Measurements from ENCODE around the gene URI1.
A peak's percentile ranks its signal among the peaks of the same experiment; 100 is the strongest.
"Not testable (repeated sequence)": the region's sequence is repeated elsewhere in the genome, so short reads cannot be mapped to it uniquely, and the experiment has no call there.

Gene URI1

DNA sequence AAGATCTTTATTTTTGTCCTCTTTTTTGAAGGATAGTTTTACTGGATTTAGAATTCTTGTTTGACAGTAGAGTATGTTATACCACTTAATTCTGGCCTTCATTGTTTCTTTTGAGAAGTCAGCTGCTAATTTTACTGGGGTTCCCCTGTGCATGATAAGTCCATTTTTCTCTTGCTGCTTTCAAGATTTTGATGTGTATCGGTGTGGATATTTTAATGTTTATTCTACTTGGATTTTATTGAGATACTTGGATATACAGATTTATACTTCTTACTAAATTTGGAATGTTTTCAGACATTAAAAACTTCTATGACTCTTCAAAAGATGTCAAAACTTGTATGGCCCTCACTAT is 86.9 kb downstream of the URI1 start:
- no peak for DNase-seq (ENCODE audit: low spot score)
- TF ChIP-seq, protein P1, sequence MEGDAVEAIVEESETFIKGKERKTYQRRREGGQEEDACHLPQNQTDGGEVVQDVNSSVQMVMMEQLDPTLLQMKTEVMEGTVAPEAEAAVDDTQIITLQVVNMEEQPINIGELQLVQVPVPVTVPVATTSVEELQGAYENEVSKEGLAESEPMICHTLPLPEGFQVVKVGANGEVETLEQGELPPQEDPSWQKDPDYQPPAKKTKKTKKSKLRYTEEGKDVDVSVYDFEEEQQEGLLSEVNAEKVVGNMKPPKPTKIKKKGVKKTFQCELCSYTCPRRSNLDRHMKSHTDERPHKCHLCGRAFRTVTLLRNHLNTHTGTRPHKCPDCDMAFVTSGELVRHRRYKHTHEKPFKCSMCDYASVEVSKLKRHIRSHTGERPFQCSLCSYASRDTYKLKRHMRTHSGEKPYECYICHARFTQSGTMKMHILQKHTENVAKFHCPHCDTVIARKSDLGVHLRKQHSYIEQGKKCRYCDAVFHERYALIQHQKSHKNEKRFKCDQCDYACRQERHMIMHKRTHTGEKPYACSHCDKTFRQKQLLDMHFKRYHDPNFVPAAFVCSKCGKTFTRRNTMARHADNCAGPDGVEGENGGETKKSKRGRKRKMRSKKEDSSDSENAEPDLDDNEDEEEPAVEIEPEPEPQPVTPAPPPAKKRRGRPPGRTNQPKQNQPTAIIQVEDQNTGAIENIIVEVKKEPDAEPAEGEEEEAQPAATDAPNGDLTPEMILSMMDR (IDR thresholded peaks at IDR 0.05; ENCODE audit: borderline replicate concordance, control extremely low read depth, extremely low read depth, insufficient read depth, missing control alignments) = no peak
- in situ Hi-C loops (cut with MboI; ENCODE audit: low sequenced_read_pairs, unreplicated experiment) = no loop called here

- peak; percentile 43 for DNase-seq (ENCODE audit: low spot score)
- in situ Hi-C loops (cut with MboI; ENCODE audit: low sequenced_read_pairs, unreplicated experiment) = no loop called here
- TF ChIP-seq, protein P1 (IDR thresholded peaks at IDR 0.05; ENCODE audit: borderline replicate concordance, control extremely low read depth, extremely low read depth, insufficient read depth, missing control alignments) = no peak
These were observed 87.9 kb downstream of the URI1 start for GRCh38 chr19:30029721-30030510.

DNA sequence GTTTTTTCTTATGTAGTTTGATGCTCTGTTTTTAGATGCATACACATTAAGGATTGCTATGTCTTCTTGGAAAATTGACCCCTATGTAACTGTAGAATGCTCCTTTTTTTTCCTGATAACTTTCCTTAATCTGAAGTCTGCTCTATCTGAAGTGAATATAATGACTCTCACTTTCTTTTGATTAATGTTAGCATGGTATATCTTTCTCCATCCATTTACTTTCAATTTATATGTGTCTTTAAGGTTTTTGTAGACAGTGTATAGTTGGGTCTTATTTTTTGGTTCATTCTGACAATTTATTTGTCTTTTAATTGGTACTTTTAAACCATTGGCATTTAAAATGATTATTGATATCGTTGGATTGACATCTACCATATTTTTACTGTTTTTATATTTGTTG is 92.3 kb downstream of the URI1 start:
- in situ Hi-C loops (cut with MboI; ENCODE audit: low sequenced_read_pairs, unreplicated experiment) = no loop called here
- no peak for DNase-seq (ENCODE audit: low spot score)
- TF ChIP-seq, protein P1 (IDR thresholded peaks at IDR 0.05; ENCODE audit: borderline replicate concordance, control extremely low read depth, extremely low read depth, insufficient read depth, missing control alignments) = no peak

- DNase-seq (ENCODE audit: low spot score) = no peak
- in situ Hi-C loops (cut with MboI; ENCODE audit: low sequenced_read_pairs, unreplicated experiment) = no loop called here
- TF ChIP-seq, protein P1 (IDR thresholded peaks at IDR 0.05; ENCODE audit: borderline replicate concordance, control extremely low read depth, extremely low read depth, insufficient read depth, missing control alignments) = no peak
These were observed 94.4 kb downstream of the URI1 start for GRCh38 chr19:30036154-30037129.

DNA sequence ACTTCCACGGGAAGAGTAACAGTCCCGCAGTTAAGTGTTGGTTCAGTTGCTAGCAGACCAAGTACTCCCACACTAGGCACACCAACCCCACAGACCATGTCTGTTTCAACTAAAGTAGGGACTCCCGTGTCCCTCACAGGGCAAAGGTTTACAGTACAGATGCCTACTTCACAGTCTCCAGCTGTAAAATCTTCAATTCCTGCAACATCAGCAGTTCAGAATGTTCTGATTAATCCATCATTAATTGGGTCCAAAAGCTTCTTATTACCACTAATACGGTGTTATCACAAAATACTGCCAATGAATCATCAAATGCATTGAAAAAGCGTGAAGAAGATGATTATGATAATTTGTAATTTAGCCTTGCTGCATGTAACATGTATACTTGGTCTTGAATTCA is 95.8 kb downstream of the URI1 start:
- DNase-seq (ENCODE audit: low spot score) = no peak
- TF ChIP-seq, protein P1 (IDR thresholded peaks at IDR 0.05; ENCODE audit: borderline replicate concordance, control extremely low read depth, extremely low read depth, insufficient read depth, missing control alignments) = no peak
- in situ Hi-C loops (cut with MboI; ENCODE audit: low sequenced_read_pairs, unreplicated experiment) = no loop called here

DNA sequence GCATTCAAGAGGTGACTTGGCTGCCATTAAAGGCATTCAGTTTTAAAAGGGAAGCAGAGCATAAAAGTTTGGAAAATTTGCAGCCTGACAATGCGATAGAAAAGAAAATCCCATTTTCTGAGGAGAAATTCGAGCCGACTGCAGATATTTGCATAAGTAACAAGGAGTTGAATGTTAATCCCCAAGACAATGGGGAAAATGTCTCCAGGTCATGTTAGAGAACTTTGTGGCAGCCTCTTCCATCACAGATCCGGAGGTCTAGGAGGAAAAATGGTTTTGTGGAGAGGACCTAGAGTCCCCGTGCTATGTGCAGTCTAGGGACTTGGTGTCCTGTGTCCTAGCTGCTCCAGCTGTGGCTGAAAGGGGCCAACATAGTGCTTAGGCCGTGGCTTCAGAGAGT is 99.9 kb downstream of the URI1 start:
- DNase-seq (ENCODE audit: low spot score); in situ Hi-C loops (cut with MboI; ENCODE audit: low sequenced_read_pairs, unreplicated experiment): not testable (repeated sequence)

DNA sequence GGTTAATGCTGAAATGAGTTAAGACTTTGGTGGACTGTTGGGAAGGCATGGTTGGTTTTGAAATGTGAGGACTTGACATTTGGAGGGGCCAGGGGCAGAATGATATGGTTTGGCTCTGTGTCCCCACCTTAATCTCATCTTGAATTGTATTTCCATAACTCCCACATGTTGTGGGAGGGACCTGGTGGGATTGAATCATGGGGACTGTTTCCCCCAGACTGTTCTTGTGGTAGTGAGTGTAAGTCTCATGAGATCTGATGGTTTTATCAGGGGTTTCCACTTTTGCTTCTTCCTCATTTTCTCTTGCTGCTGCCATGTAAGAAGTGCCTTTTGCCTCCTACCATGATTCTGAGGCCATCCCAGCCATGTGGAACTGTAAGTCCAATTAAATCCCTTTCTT is 101.0 kb downstream of the URI1 start:
- DNase-seq (ENCODE audit: low spot score); in situ Hi-C loops (cut with MboI; ENCODE audit: low sequenced_read_pairs, unreplicated experiment): not testable (repeated sequence)
